ENCODE data around the gene BAIAP2. TPM values are rescaled to one million over a fixed set of nuclear protein-coding genes. Genes with fewer than 3 reads are reported as not detected.
A peak's percentile ranks its signal among the peaks of the same experiment; 100 is the strongest.
"Not testable (repeated sequence)": the region's sequence is repeated elsewhere in the genome, so short reads cannot be mapped to it uniquely, and the experiment has no call there.

The BAIAP2 gene
- total and polyA plus RNA-seq, 2 donors = 8.4 to 23.1 TPM

- WGBS = 55% methylated on average over 14 of the region's 14 CpGs
- H3K4me1 ChIP-seq (ENCODE audit: control insufficient read depth in 2 of 2, insufficient read depth in 2 of 2, low read length in 2 of 2) = peaks cover 8 to 28% of the 10 kb centered on the region in 2 donors
Measured at GRCh38 chr17:81009136-81009535, 25.8 kb upstream of the BAIAP2 start.

GRCh38 chr17:81010935-81011334 lies 24.0 kb upstream of the BAIAP2 start:
- Histone ChIP-seq H3K27ac (ENCODE audit: low read depth in 1 of 2, low read length in 1 of 2) (no peak overlapping the region), H3K9me3 (ENCODE audit: control insufficient read depth in 2 of 2, insufficient read depth in 1 of 2, low read length in 1 of 2) (peaks cover 0 to 14% of the 10 kb centered on the region in 2 donors), H3K36me3 (ENCODE audit: control insufficient read depth in 2 of 2, insufficient read depth in 2 of 2, low read length in 1 of 2) (no peaks in the 10 kb centered on the region), H3K4me3 (ENCODE audit: low read length in 2 of 2) (no peak overlapping the region), H3K4me1 (ENCODE audit: control insufficient read depth in 2 of 2, insufficient read depth in 2 of 2, low read length in 2 of 2) (peaks cover 4 to 22% of the 10 kb centered on the region in 2 donors), H3K27me3 (ENCODE audit: control insufficient read depth in 2 of 2, insufficient read depth in 1 of 2, low read length in 1 of 2) (peaks cover 3 to 12% of the 10 kb centered on the region in 2 donors)
- WGBS = 96% methylated on average over 2 of the region's 2 CpGs
- DNase-seq (ENCODE audit: low read depth in 6 of 9, low spot score in 9 of 9) = no peak

More at GRCh38 chr17:81009136-81009535, 25.8 kb upstream of the BAIAP2 start:
- Histone ChIP-seq H3K27me3 (ENCODE audit: control insufficient read depth in 2 of 2, insufficient read depth in 1 of 2, low read length in 1 of 2) (peaks cover 7 to 30% of the 10 kb centered on the region in 2 donors), H3K36me3 (ENCODE audit: control insufficient read depth in 2 of 2, insufficient read depth in 2 of 2, low read length in 1 of 2) (no peaks in the 10 kb centered on the region), H3K4me3 (ENCODE audit: low read length in 2 of 2) (peak overlapping the region in 1 of 2 donors; percentile 10), H3K27ac (ENCODE audit: low read depth in 1 of 2, low read length in 1 of 2) (peak overlapping the region in 1 of 2 donors; percentile 82), H3K9me3 (ENCODE audit: control insufficient read depth in 2 of 2, insufficient read depth in 1 of 2, low read length in 1 of 2) (peaks cover 0 to 14% of the 10 kb centered on the region in 2 donors)
- DNase-seq (ENCODE audit: low read depth in 6 of 9, low spot score in 9 of 9) = peak in 2 of 9 donors; percentile 21 to 68

GRCh38 chr17:81011951-81012350 lies 23.0 kb upstream of the BAIAP2 start:
- Histone ChIP-seq H3K4me1 (ENCODE audit: control insufficient read depth in 2 of 2, insufficient read depth in 2 of 2, low read length in 2 of 2) (peaks cover 4 to 22% of the 10 kb centered on the region in 2 donors), H3K27ac (ENCODE audit: low read depth in 1 of 2, low read length in 1 of 2) (no peak overlapping the region), H3K36me3 (ENCODE audit: control insufficient read depth in 2 of 2, insufficient read depth in 2 of 2, low read length in 1 of 2) (no peaks in the 10 kb centered on the region), H3K27me3 (ENCODE audit: control insufficient read depth in 2 of 2, insufficient read depth in 1 of 2, low read length in 1 of 2) (peaks cover 0 to 1% of the 10 kb centered on the region in 2 donors), H3K4me3 (ENCODE audit: low read length in 2 of 2) (no peak overlapping the region), H3K9me3 (ENCODE audit: control insufficient read depth in 2 of 2, insufficient read depth in 1 of 2, low read length in 1 of 2) (peaks cover 0 to 14% of the 10 kb centered on the region in 2 donors)
- 93% methylated on average over 3 of the region's 3 CpGs for WGBS
- no peak for DNase-seq (ENCODE audit: low read depth in 6 of 9, low spot score in 9 of 9)

GRCh38 chr17:81012574-81013447 lies 22.1 kb upstream of the BAIAP2 start:
- DNase-seq (ENCODE audit: low read depth in 6 of 9, low spot score in 9 of 9) = no peak
- Histone ChIP-seq H3K4me1 (ENCODE audit: control insufficient read depth in 2 of 2, insufficient read depth in 2 of 2, low read length in 2 of 2) (peaks cover 8 to 30% of the 10 kb centered on the region in 2 donors), H3K27ac (ENCODE audit: low read depth in 1 of 2, low read length in 1 of 2) (no peak overlapping the region), H3K27me3 (ENCODE audit: control insufficient read depth in 2 of 2, insufficient read depth in 1 of 2, low read length in 1 of 2) (no peaks in the 10 kb centered on the region), H3K4me3 (ENCODE audit: low read length in 2 of 2) (no peak overlapping the region), H3K36me3 (ENCODE audit: control insufficient read depth in 2 of 2, insufficient read depth in 2 of 2, low read length in 1 of 2) (no peaks in the 10 kb centered on the region), H3K9me3 (ENCODE audit: control insufficient read depth in 2 of 2, insufficient read depth in 1 of 2, low read length in 1 of 2) (peaks cover 0 to 20% of the 10 kb centered on the region in 2 donors)
- WGBS = 98% methylated on average over 13 of the region's 13 CpGs

DNA sequence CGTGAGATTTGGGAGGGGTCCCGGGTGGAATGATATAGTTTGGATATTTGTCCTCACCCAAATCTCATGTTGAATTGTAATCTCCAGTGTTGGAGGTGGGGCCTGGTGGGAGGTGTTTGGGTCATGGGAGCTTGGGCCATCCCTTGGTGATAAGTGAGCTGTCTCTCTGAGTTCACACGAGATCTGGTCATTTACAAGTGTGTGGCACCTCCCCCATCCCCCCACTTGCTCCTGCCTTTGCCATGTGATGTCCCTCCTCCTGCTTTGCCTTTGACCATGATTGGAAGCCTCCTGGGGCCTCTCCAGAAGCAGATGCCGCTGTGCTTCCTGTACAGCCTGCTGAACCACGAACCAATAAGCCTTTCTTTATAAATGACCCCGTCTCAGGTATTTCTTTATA lies 21.3 kb upstream of the BAIAP2 start:
- peaks cover 8 to 32% of the 10 kb centered on the region in 2 donors for H3K4me1 ChIP-seq (ENCODE audit: control insufficient read depth in 2 of 2, insufficient read depth in 2 of 2, low read length in 2 of 2)
- 83% methylated on average over 6 of the region's 6 CpGs for WGBS
- no peaks in the 10 kb centered on the region for H3K27me3 ChIP-seq (ENCODE audit: control insufficient read depth in 2 of 2, insufficient read depth in 1 of 2, low read length in 1 of 2)
- no peaks in the 10 kb centered on the region for H3K36me3 ChIP-seq (ENCODE audit: control insufficient read depth in 2 of 2, insufficient read depth in 2 of 2, low read length in 1 of 2)
- H3K27ac ChIP-seq (ENCODE audit: low read depth in 1 of 2, low read length in 1 of 2) = no peak overlapping the region
- no peak for DNase-seq (ENCODE audit: low read depth in 6 of 9, low spot score in 9 of 9)
- H3K4me3 ChIP-seq (ENCODE audit: low read length in 2 of 2) = no peak overlapping the region
- peaks cover 0 to 20% of the 10 kb centered on the region in 2 donors for H3K9me3 ChIP-seq (ENCODE audit: control insufficient read depth in 2 of 2, insufficient read depth in 1 of 2, low read length in 1 of 2)

DNA sequence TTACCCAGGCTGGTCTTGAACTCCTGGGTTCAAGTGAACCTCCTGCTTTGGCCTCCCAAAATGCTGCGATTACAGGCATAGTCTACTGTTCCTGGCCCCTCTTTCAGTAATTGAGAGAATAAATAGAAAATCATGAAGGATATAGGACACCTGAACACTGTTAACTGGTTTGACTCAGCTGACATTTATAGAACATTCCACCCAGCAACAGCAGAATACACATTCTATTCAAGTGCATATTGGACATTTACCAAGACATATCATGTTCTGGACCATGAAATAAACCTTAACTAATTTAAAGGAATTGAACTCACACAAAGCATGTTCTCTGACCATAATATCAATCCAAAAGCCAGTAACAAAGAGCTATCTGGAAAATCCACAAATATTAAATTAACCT lies 19.8 kb upstream of the BAIAP2 start:
- Histone ChIP-seq H3K27ac (ENCODE audit: low read depth in 1 of 2, low read length in 1 of 2) (no peak overlapping the region), H3K27me3 (ENCODE audit: control insufficient read depth in 2 of 2, insufficient read depth in 1 of 2, low read length in 1 of 2) (no peaks in the 10 kb centered on the region), H3K9me3 (ENCODE audit: control insufficient read depth in 2 of 2, insufficient read depth in 1 of 2, low read length in 1 of 2) (peaks cover 0 to 20% of the 10 kb centered on the region in 2 donors), H3K4me3 (ENCODE audit: low read length in 2 of 2) (no peak overlapping the region), H3K36me3 (ENCODE audit: control insufficient read depth in 2 of 2, insufficient read depth in 2 of 2, low read length in 1 of 2) (no peaks in the 10 kb centered on the region), H3K4me1 (ENCODE audit: control insufficient read depth in 2 of 2, insufficient read depth in 2 of 2, low read length in 2 of 2) (peaks cover 4 to 20% of the 10 kb centered on the region in 2 donors)
- 96% methylated on average over 1 of the region's 1 CpG for WGBS
- DNase-seq (ENCODE audit: low read depth in 6 of 9, low spot score in 9 of 9) = no peak

- H3K4me1 ChIP-seq (ENCODE audit: control insufficient read depth in 2 of 2, insufficient read depth in 2 of 2, low read length in 2 of 2) = peaks cover 4 to 32% of the 10 kb centered on the region in 2 donors
- H3K27ac ChIP-seq (ENCODE audit: low read depth in 1 of 2, low read length in 1 of 2) = no peak overlapping the region
- no peaks in the 10 kb centered on the region for H3K27me3 ChIP-seq (ENCODE audit: control insufficient read depth in 2 of 2, insufficient read depth in 1 of 2, low read length in 1 of 2)
- H3K36me3 ChIP-seq (ENCODE audit: control insufficient read depth in 2 of 2, insufficient read depth in 2 of 2, low read length in 1 of 2) = no peaks in the 10 kb centered on the region
- WGBS = 97% methylated on average over 2 of the region's 2 CpGs
- no peak overlapping the region for H3K4me3 ChIP-seq (ENCODE audit: low read length in 2 of 2)
- DNase-seq (ENCODE audit: low read depth in 6 of 9, low spot score in 9 of 9) = no peak
- H3K9me3 ChIP-seq (ENCODE audit: control insufficient read depth in 2 of 2, insufficient read depth in 1 of 2, low read length in 1 of 2) = peaks cover 0 to 8% of the 10 kb centered on the region in 2 donors
Measured at GRCh38 chr17:81016575-81016974, 18.4 kb upstream of the BAIAP2 start.

DNA sequence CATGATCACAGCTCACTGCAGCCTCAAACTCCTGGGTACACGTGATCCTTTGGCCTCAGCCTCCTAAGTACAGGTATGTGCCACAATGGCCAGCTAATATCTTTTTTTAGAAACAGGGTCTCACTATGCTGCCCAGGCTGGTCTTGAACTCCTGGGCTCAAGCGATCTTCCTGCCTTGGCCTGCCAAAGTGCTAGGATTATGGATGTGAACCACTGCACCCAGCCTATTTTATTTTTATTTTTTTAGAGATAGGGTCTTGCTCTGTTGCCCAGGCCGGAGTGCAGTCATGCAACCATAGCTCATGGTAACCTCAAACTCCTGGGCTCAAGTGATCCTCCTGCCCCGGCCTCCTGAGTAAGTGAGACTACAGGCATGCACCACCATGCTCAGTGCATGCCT lies 17.6 kb upstream of the BAIAP2 start:
- not testable (repeated sequence) for H3K4me3 ChIP-seq (ENCODE audit: low read length in 2 of 2); H3K27me3 ChIP-seq (ENCODE audit: control insufficient read depth in 2 of 2, insufficient read depth in 1 of 2, low read length in 1 of 2); H3K9me3 ChIP-seq (ENCODE audit: control insufficient read depth in 2 of 2, insufficient read depth in 1 of 2, low read length in 1 of 2); H3K36me3 ChIP-seq (ENCODE audit: control insufficient read depth in 2 of 2, insufficient read depth in 2 of 2, low read length in 1 of 2); DNase-seq (ENCODE audit: low read depth in 6 of 9, low spot score in 9 of 9)
- WGBS = 96% methylated on average over 4 of the region's 4 CpGs
- H3K27ac ChIP-seq (ENCODE audit: low read depth in 1 of 2, low read length in 1 of 2) = peak overlapping the region; percentile 93 to 96
- peaks cover 4 to 32% of the 10 kb centered on the region in 2 donors for H3K4me1 ChIP-seq (ENCODE audit: control insufficient read depth in 2 of 2, insufficient read depth in 2 of 2, low read length in 2 of 2)

- WGBS = 6% methylated on average over 29 of the region's 29 CpGs
- peak; percentile 52 to 88 (median 64) for DNase-seq (ENCODE audit: low read depth in 6 of 9, low spot score in 9 of 9)
- peak overlapping the region; percentile 93 to 96 for H3K27ac ChIP-seq (ENCODE audit: low read depth in 1 of 2, low read length in 1 of 2)
- H3K4me3 ChIP-seq (ENCODE audit: low read length in 2 of 2) = peak overlapping the region; percentile 49 to 57
- peaks cover 0 to 6% of the 10 kb centered on the region in 2 donors for H3K9me3 ChIP-seq (ENCODE audit: control insufficient read depth in 2 of 2, insufficient read depth in 1 of 2, low read length in 1 of 2)
- H3K27me3 ChIP-seq (ENCODE audit: control insufficient read depth in 2 of 2, insufficient read depth in 1 of 2, low read length in 1 of 2) = no peaks in the 10 kb centered on the region
- H3K36me3 ChIP-seq (ENCODE audit: control insufficient read depth in 2 of 2, insufficient read depth in 2 of 2, low read length in 1 of 2) = no peaks in the 10 kb centered on the region
- H3K4me1 ChIP-seq (ENCODE audit: control insufficient read depth in 2 of 2, insufficient read depth in 2 of 2, low read length in 2 of 2) = peaks cover 4 to 32% of the 10 kb centered on the region in 2 donors
Measured at GRCh38 chr17:81018044-81018802, 16.7 kb upstream of the BAIAP2 start.

Measured in thymus (tissue), 11 donors.